PFSK-1 (cell line): ENCODE measurements around the gene UXS1.

Source experiments
- POLR2AphosphoS5 ChIP-seq: IDR thresholded peaks from 2 replicates; pipeline ENCODE4 v1.6.1; 2012; ENCODE audit warnings: low read depth, mild to moderate bottlenecking, control low read depth, low read length, moderate library complexity
- SIN3A ChIP-seq: IDR thresholded peaks from 2 replicates; pipeline ENCODE4 v1.6.1; 2012; ENCODE audit warnings: mild to moderate bottlenecking, low read length, moderate library complexity, borderline replicate concordance; ENCODE audit not compliant: insufficient read depth
- TAF1 ChIP-seq: IDR thresholded peaks from 2 replicates; pipeline ENCODE4 v1.6.1; 2012; ENCODE audit warnings: low read length, control low read depth, borderline replicate concordance; ENCODE audit not compliant: insufficient read depth

DNA sequence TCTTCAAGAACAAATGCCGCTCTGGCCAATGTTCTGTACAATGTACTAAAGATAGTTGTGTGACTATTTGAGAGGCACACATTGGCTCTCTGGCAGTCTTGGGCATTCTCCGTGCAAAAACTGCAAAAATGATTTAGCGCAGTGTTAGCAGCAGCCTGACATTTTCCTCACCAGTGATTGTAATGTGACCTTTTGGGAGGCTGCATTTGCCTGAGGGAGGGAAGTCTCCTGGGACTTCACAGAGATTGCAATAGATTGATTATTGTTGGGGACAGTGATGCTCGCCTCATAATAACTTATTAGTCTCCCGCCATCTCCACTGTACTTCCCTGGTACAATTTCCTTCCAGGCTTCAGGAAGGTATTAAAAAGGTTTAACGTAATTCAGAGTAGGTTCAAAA lies 149.2 kb downstream of the UXS1 start:
- TF ChIP-seq POLR2AphosphoS5 (no peak), TAF1 (no peak), SIN3A (no peak)
